ENCODE results near the gene AKAP17A.
"Not testable (repeated sequence)": the region's sequence is repeated elsewhere in the genome, so short reads cannot be mapped to it uniquely, and the experiment has no call there.

AKAP17A gene, protein sequence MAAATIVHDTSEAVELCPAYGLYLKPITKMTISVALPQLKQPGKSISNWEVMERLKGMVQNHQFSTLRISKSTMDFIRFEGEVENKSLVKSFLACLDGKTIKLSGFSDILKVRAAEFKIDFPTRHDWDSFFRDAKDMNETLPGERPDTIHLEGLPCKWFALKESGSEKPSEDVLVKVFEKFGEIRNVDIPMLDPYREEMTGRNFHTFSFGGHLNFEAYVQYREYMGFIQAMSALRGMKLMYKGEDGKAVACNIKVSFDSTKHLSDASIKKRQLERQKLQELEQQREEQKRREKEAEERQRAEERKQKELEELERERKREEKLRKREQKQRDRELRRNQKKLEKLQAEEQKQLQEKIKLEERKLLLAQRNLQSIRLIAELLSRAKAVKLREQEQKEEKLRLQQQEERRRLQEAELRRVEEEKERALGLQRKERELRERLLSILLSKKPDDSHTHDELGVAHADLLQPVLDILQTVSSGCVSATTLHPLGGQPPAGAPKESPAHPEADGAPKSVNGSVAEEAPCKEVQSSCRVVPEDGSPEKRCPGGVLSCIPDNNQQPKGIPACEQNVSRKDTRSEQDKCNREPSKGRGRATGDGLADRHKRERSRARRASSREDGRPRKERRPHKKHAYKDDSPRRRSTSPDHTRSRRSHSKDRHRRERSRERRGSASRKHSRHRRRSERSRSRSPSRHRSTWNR
- long read RNA-seq, donor 1, transcript AKAP17A-202 (4 exons, 2,187 nt) = major isoform, 16 of 35 reads
- long read RNA-seq, donor 1, transcript AKAP17A-201 (5 exons, 3,204 nt) = minor isoform, 12 of 35 reads
- long read RNA-seq, donor 1, partial matches to known transcripts = 7 of 35 reads
- long read RNA-seq, donor 1, other reads (novel, unspliced or antisense) = 0 of 35 reads
- long read RNA-seq, donor 2, transcript AKAP17A-202 (4 exons, 2,187 nt) = major isoform, 6 of 21 reads
- long read RNA-seq, donor 2, transcript AKAP17A-201 (5 exons, 3,204 nt) = major isoform, 6 of 21 reads
- long read RNA-seq, donor 2, partial matches to known transcripts = 9 of 21 reads
- long read RNA-seq, donor 2, other reads (novel, unspliced or antisense) = 0 of 21 reads
- long read RNA-seq, donor 3, partial matches to known transcripts = 0 of 4 reads
- long read RNA-seq, donor 3, other reads (novel, unspliced or antisense) = 0 of 4 reads
- long read RNA-seq, donor 4, transcript AKAP17A-202 (4 exons, 2,187 nt) = major isoform, 10 of 23 reads
- long read RNA-seq, donor 4, partial matches to known transcripts = 8 of 23 reads
- long read RNA-seq, donor 4, other reads (novel, unspliced or antisense) = 0 of 23 reads
- long read RNA-seq, donor 5, transcript AKAP17A-201 (5 exons, 3,204 nt) = major isoform, 6 of 25 reads
- long read RNA-seq, donor 5, partial matches to known transcripts = 15 of 25 reads
- long read RNA-seq, donor 5, other reads (novel, unspliced or antisense) = 0 of 25 reads
- long read RNA-seq, donor 6, transcript AKAP17A-202 (4 exons, 2,187 nt) = major isoform, 5 of 12 reads
- long read RNA-seq, donor 6, partial matches to known transcripts = 5 of 12 reads
- long read RNA-seq, donor 6, other reads (novel, unspliced or antisense) = 0 of 12 reads
- long read RNA-seq, donor 7, transcript AKAP17A-201 (5 exons, 3,204 nt) = major isoform, 11 of 39 reads
- long read RNA-seq, donor 7, transcript AKAP17A-202 (4 exons, 2,187 nt) = major isoform, 11 of 39 reads
- long read RNA-seq, donor 7, partial matches to known transcripts = 14 of 39 reads
- long read RNA-seq, donor 7, other reads (novel, unspliced or antisense) = 0 of 39 reads
- long read RNA-seq, donor 8, transcript AKAP17A-202 (4 exons, 2,187 nt) = major isoform, 9 of 22 reads
- long read RNA-seq, donor 8, transcript AKAP17A-201 (5 exons, 3,204 nt) = minor isoform, 8 of 22 reads
- long read RNA-seq, donor 8, partial matches to known transcripts = 5 of 22 reads
- long read RNA-seq, donor 8, other reads (novel, unspliced or antisense) = 0 of 22 reads

DNA sequence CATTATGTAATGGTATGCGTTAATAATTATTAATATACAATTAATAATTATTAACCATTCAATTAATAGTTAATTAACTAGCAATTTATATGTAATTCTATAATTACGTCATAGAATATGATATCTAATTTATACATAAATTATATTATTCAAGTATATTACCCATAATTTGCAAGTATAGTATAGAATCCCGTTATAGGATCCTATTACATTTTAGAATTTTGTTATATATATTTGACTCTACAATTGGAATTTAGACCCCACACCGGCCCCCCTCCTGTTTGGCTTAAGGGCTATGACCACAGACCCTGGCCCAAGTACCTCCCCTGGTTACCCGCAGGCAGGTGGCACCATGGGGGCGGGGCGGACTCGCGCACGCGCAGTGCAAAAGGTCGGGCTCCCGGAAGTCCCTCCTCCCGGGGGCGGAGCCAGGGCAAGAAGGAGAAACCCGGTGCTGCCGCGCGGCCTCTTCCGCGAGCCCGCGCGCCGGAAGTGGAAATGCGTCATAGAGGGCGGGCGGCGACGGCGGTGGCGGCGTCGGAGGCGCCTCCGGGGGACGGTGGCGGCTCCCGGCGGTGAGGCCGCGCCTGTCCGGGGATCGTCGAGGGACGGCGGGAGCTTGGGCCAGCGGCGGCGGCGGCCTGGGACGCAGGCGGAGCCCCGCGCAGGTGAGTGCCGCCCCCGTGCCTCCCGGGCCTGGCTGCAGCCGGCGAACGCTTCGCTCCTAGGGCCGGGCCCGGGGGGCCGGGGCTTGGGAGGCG lies at the start of gene AKAP17A:
AKAP17A (plus strand) TSS at position 503 of the 761 bp plus-strand sequence. CDS start 1,859 bp downstream, outside the sequence.
- peak; percentile 87 for DNase-seq

DNA sequence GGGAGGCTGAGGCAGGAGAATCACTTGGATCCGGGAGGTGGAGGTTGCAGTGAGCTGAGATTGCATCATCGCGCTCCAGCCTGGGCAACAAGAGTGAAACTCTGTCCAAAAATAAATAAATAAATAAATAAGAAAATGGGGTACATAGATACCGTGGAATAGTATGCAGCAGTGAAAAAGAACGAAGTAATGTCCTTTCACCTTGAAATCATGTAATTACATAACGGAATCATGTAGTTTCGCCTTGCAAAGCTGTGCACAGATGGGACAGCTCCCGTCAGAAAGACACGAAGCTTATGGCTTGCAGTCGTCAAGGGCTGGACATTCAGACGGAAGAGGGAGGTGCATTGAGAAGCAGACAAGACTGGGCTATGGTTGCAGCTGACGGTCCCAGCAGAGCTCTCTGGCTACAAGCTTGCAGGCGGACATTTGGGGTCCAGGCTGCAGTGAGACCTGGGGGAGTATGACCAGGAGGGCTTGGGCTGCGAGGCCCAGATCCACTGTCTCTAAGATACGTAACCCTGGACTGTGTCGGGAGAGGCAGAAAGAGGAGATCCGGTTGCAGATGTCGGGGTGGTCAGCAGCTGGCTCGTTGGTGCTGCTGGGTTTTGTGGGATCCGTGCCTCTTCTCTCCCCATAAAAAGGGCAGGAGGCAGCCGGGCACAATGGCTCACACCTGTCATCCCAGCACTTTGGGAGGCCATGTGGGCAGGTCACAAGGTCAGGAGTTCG lies 48.2 kb upstream of the AKAP17A start:
- no peak for DNase-seq

DNA sequence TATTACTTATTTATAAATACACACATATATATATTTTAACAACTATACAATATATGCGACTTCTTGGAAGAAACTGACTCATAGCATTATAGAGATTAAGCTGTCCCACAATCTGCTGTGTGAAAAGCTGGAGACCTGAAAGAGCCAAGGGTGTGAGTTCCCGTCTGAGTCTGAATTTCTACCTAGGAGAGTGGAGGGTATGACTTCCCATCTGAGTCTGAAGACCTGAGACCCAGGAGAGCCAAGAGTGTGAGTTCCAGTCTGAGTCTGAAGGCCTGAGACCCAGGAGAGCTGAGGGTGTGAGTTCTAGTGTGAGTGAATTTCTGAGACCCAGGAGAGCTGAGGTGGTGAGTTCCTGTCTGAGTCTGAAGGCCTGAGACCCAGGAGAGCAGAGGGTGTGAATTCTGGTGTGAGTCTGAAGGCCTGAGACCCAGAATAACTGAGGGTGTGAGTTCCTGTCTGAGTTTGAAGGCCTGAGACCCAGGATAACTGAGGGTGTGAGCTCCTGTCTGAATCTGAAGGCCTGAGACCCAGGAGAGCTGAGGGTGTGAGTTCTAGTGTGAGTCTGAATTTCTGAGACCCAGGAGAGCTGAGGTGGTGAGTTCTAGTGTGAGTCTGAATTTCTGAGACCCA lies 45.5 kb upstream of the AKAP17A start:
- no peak for DNase-seq

DNA sequence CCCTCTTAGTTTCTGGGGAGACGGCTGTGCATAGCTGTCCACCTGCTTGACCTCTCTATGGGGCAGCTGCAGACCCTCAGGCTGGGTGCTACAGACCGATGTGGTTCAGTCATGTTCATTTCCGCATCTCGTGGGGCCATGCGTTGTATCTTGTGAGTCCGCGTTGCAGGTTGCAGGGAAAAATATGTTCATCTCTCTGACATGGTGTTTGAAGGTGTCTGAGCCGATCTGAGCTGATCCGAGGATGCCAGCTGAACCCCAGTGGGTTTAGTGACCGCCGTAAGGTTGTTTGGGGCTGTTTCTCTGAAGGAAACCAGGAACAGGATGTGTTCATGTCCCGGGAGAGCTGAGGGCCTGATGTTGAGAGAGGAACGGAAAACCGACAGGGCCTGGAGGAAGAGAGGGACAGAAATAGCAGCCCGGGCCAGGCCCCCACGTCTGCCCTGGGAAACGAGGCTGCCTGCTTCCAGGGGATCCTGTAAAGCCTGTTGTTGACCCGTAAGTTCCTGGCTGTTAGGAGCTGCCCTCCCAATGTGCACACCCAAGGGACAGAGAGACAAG lies 44.6 kb upstream of the AKAP17A start:
- DNase-seq = no peak

DNA sequence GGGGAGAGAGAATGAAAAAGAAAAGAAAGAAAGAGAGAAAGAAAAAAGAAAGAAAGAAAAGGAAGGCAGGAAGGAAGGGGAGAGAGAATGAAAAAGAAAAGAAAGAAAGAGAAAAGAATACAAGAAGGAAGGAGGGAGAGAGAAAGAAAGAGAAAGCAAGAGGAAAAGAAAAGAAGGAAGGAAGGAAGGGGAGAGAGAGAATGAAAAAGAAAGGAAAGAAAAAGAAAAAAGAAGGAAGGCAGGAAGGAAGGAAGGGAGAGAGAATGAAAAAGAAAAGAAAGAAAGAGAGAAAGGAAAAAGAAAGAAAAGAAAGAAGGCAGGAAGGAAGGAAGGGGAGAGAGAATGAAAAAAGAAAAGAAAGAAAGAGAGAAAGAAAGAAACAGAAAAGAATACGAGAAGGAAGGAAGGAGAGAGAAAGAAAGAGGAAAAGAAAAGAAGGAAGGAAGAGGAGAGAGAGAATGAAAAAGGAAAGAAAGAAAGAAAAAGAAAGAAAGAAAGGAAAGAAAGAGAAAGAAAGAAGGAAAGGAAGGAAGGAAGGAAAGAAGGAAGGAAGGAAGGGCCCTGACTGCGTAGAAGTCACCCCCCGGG lies 39.4 kb upstream of the AKAP17A start:
- DNase-seq = no peak

DNA sequence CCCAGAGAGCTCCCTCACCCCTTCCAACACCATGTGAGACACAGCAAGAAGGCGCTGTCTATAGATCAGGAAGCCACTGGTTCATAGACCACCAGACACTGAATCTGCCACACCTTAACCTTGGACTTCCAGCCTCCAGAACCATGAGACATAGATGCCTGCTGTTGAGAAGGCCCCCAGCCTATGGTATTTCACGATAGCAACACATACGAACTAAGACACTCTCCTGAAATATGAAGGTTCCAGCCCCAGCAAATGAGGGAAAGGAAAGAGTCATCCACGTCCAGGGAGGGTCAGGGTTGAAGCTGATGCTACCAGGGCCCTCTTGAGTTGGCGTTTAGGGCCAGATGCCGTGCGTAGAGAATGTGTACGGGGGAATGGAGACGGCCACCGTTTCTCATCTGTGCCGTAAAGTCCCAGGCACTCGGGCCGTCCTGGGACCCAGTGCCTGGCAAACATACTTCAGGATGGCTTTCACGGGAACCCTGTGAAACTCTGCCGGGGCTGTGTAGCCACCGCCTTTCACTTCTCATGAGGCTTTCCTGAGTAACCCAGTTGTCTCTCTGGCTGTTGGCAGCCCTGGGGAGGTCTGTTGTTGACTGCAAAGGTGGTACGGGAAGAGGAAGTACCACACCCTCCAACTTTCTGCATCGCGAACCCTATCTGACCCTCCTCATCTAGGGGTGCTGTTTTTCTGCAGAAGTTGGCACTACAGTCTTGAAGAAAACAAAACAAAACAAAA lies 36.8 kb upstream of the AKAP17A start:
- DNase-seq = no peak

DNA sequence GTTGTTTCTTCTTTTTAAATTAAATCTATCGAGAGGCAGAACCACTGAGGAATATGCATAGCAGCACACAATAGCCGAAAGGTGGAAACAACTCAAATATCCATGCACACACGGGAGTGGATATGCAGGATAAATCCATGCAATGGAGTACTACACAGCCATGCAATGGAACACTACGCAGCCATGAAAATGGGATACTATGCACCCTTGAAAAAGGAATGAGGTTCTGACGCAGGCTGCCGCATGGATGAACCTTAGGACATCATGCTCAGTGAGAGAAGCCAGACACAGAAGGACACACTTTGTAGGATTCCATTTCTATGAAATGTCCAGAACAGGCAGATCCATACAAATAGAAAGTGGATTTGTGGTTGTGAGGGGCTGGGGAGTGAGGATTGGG lies 36.0 kb upstream of the AKAP17A start:
- no peak for DNase-seq

DNA sequence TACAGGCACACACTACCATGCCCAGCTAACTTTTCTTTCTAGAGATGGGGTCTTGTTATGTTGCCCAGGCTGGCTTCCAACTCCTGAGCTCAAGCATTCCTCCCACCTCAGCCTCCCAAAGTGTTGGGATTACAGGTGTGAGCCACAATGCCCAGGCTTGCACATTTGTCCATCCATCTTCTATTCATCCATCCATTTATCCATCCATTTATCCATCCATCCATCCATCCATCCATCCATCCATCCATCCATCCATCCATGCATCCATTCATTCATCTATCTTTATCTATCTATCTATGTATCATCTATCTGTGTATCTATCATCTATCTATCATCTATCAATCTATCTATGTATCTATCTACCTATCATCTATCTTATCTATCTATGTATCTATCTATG lies 34.0 kb upstream of the AKAP17A start:
- not testable (repeated sequence) for DNase-seq

DNA sequence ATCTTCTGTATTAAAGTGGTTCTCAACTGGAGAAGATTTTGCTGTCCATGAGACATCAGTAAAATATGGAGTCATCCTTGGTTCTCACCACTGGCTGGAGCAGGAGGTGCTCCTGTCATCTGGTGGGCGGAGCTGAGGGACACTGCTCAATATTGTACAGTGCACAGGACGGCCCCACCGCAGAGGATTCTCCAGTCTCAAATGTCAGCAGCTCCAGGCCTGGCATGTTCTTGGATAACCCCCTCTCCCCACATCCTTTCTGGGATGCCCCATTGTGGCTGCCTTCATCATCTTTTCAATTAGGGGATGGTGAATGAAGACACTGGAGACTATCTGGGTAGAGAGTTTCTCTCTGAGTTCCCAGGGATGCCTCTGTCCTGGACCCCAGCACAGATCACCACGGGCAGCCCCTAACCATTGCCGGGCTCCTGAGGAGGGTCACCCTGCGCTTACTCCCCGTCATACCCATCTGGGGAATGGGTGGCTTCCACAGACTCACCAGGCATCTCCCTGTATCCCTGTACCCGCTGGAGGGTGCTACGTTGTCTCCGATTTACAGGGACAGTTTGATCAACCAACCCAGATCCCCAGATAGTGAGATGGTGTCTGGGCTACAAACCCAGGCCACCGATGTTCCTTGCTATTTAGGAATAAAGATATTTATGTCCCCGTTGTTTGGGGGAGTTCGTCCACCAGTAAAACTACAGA lies 32.5 kb upstream of the AKAP17A start:
- DNase-seq = no peak

DNA sequence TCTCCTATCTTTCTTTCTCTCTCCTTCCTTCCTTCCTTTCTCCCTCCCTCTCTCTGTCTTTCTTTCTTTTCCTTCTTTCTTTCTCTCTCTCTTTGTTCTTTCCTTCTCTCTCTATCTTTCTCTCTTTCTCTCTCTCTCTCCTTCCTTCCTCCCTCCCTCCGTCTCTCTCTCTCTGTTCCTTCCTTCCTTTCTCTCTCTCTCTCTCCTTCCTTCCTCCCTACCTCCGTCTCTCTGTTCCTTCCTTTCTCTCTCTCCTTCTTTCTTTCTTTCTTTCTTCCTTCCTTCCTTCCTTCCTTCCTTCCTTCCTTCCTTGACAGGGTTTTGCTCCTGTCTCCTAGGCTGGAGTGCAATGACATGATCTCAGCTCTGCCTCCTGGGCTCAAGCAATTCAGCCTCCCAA lies 30.2 kb upstream of the AKAP17A start:
- DNase-seq = no peak

DNA sequence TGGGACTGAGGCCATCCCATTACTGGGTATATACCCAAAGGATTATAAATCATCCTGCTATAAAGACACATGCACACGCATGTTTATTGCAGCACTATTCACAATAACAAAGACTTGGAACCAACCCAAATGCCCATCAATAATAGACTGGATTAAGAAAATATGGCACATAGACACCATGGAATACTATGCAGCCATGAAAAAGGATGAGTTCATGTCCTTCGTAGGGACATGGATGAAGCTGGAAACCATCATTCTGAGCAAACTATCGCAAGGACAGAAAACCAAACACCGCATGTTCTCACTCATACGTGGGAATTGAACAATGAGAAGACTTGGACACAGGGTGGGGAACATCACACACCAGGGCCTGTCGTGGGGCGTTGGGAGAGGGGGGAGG lies 27.3 kb upstream of the AKAP17A start:
- not testable (repeated sequence) for DNase-seq

DNA sequence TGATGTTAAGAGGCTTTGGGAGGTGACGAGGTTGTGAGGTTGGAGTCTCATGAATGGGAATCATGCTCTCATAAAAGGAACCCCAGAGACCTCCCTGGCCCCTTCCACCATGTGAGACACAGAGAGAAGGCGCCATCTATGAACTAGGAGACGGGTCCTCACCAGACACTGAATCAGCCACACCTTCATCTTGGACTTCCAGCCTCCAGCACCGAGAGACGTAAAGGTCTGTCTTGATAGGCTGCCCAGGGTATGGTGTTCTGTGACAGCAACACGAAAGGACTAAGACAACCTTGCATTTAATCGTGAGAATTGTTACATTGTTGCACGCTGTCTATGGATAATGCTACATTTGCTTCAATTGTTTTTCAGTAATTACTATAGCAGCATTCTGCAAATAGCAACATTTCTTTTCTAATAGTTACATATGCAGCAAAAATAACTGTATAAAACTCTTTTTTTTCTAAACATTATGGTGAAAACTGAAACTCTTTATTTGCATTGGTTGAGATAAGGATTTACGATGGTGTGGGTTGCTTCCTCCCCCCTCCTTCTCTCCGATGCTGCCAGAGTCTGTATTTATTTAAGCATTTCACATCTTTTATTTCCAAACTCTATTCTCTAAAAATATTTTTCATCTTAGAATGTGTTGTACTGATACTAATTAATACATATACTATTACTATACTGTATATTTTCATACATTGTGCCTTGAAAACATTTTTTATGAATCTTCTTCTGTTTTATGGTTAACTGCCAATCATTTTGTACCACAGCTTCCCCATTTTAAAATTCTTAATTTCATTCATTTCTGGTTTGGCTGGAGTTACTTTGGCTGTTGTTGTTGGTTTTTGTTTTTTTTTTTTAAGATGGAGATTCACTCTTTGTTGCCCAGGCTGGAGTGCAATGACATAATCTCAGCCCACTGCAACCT lies 26.4 kb upstream of the AKAP17A start:
- no peak for DNase-seq

DNA sequence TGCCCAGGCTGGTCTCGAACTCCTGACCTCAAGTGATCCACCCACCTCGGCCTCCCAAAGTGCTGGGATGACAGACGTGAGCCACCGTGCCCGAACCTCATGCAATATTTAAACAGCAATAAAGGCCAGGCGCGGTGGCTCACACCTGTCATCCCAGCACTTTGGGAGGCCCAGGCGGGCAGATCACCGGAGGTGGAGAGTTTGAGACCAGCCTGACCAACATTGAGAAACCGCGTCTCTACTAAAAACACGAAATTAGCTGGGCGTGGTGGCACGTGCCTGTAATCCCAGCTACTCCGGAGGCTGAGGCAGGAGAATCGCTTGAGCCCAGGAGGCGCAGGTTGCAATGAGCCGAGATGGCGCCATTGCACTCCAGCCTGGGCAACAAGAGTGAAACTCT lies 17.2 kb upstream of the AKAP17A start:
- not testable (repeated sequence) for DNase-seq

DNA sequence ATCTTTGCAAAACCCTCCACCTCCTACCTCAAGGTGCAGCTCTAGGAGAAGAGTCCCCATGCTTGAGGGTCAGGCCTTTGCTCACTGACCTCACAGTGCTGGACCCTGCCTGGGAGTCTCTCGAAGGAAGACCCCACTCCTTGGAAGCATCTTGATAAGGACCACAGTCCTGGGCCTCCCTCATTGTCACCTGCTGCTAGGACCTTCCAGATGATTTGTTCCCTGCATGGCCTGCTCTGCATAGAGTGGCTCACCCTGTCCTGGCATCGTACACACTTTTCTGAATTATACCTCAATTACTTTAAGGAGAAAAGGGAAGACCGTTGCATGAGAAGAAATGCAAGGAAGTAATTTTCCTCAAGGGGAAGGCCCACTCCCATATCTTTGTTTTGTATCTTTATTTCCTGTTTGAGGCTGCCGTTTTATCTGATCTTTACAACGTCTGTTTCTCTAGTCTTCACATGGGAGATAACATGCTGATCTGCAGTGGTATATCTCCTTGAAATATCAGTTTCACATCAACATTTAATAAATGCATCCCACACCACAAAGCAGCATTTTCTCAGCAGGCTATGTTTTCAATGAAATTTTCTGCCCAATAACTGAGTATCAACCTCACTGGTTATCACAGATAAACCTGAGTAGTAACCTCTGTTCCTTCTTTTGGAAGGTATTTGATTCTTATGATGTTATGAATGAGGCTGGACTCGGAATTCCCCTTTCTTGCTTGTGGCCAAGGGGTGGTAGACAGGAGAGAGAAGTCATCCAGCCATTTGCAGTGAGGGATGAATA lies 15.0 kb upstream of the AKAP17A start:
- DNase-seq = no peak

DNA sequence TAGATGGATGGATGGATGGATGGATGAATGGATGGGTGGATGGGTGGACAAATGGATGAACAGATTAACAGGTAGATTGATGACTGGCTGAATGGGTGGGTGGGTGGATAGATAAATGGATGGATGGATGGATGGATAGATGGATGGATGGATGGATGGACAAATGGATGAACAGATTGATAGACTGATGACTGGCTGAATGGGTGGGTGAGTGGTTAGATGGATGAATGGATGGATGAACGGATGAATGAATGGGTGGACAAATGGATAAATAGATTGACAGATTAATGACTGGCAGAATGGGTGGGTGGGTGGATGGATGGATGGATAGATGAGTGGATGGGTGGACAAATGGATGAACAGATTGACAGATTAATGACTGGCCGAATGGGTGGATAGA lies 13.6 kb upstream of the AKAP17A start:
- DNase-seq = no peak

All from right kidney (tissue), 9 donors.